SK-N-SH (cell line): Measurements from ENCODE around the gene SYNPO2. TPM values are rescaled to one million over a fixed set of nuclear protein-coding genes. Genes with fewer than 3 reads are reported as not detected.

Source experiments
- CTCF ChIA-PET: fragments of 300-600, 350-600 bp; formaldehyde crosslinking; extraction: SDS; loops from one replicate; lab custom pipeline; 2021; lab: Yijun Ruan, JAX
- POLR2A ChIA-PET: fragments of 350-600 bp; sonication (Branson Sonifier 250); formaldehyde crosslinking; extraction: SDS; loops from one replicate; lab custom pipeline; 2020; ENCODE audit warnings: antibody characterized with exemption, inconsistent platforms; lab: Yijun Ruan, JAX
- DNase-seq: peaks from one replicate; pipeline ENCODE4 v3.0.0; 2012
- H2AFZ ChIP-seq: fragments of 200-600 bp; sonication (generic); 2 replicates; pipeline ENCODE4 v1.8.1; 2016; ENCODE audit warnings: antibody characterized with exemption, mild to moderate bottlenecking, low read depth
- H3F3A ChIP-seq: fragments of 200-600 bp; sonication (generic); replicated peaks from 2 replicates; pipeline ENCODE3; 2016; ENCODE audit warnings: antibody characterized with exemption, mild to moderate bottlenecking; ENCODE audit not compliant: insufficient read depth
- H3K27ac ChIP-seq, 2 experiments: fragments of 200-500 bp in 1 of 2; fragments of 200-600 bp in 1 of 2; sonication (Bioruptor generic) in 1 of 2; sonication (generic), shearing (Covaris generic) in 1 of 2; 2 replicates each; pipeline versions ENCODE4 v1.5.1 to v1.6.1; 2014 to 2016; ENCODE audit warnings: low read depth in 2 of 2, inconsistent platforms in 1 of 2, low read length in 1 of 2, mild to moderate bottlenecking in 1 of 2, mixed read lengths in 1 of 2
- H3K27me3 ChIP-seq: fragments of 200-600 bp; sonication (generic), shearing (Covaris generic); 2 replicates; pipeline ENCODE4 v1.6.1; 2016; ENCODE audit warnings: mixed run types; ENCODE audit not compliant: insufficient read depth
- H3K36me3 ChIP-seq, 2 experiments: fragments of 200-500 bp in 1 of 2; fragments of 200-600 bp in 1 of 2; sonication (Bioruptor generic) in 1 of 2; sonication (generic) in 1 of 2; replicated peaks in 1 of 2; 2 replicates each; pipeline versions ENCODE3 to v1.5.1; 2014 to 2016; ENCODE audit warnings: low read length in 1 of 2, mild to moderate bottlenecking in 1 of 2; ENCODE audit not compliant: insufficient read depth in 2 of 2, control insufficient read depth in 1 of 2
- H3K4me1 ChIP-seq, 2 experiments: fragments of 200-500 bp in 1 of 2; fragments of 200-600 bp in 1 of 2; sonication (Bioruptor generic) in 1 of 2; sonication (generic), shearing (Covaris generic) in 1 of 2; 2 replicates each; pipeline versions ENCODE4 v1.5.1 to v1.6.1; 2014 to 2016; ENCODE audit warnings: low read depth in 1 of 2, low read length in 1 of 2, mixed run types in 1 of 2; ENCODE audit not compliant: insufficient read depth in 2 of 2, control insufficient read depth in 1 of 2
- H3K4me2 ChIP-seq: fragments of 200-600 bp; sonication (generic), shearing (Covaris generic); 2 replicates; pipeline ENCODE4 v1.6.1; 2017; ENCODE audit warnings: mixed run types
- H3K4me3 ChIP-seq, 2 experiments: fragments of 200-500 bp in 1 of 2; fragments of 200-600 bp in 1 of 2; sonication (Bioruptor generic) in 1 of 2; sonication (generic), shearing (Covaris generic) in 1 of 2; 2 replicates each; pipeline versions ENCODE4 v1.5.1 to v1.8.1; 2014 to 2016; ENCODE audit warnings: low read depth in 2 of 2, inconsistent platforms in 1 of 2, low read length in 1 of 2, mild to moderate bottlenecking in 1 of 2, mixed read lengths in 1 of 2, moderate library complexity in 1 of 2
- H3K79me2 ChIP-seq: fragments of 200-600 bp; sonication (generic); 2 replicates; pipeline ENCODE4 v1.8.1; 2017; ENCODE audit warnings: mild to moderate bottlenecking; ENCODE audit not compliant: insufficient read depth
- H3K9ac ChIP-seq: fragments of 200-600 bp; sonication (generic); 2 replicates; pipeline ENCODE4 v1.6.1; 2017; ENCODE audit warnings: mixed run types
- H3K9me2 ChIP-seq: fragments of 200-600 bp; sonication (generic); 2 replicates; pipeline ENCODE4 v1.6.1; 2017; ENCODE audit warnings: mixed run types
- H3K9me3 ChIP-seq: fragments of 200-600 bp; sonication (generic); 2 replicates; pipeline ENCODE4 v1.6.1; 2017; ENCODE audit warnings: mixed run types, mild to moderate bottlenecking, moderate library complexity
- H4K20me1 ChIP-seq: fragments of 200-600 bp; sonication (generic); 2 replicates; pipeline ENCODE4 v1.6.1; 2017; ENCODE audit warnings: mild to moderate bottlenecking, mixed run types; ENCODE audit not compliant: insufficient read depth
- CHD2 ChIP-seq: fragments of 150-350 bp; IDR thresholded peaks from 2 replicates; pipeline ENCODE4 v1.6.1; 2018; ENCODE audit warnings: low read length; ENCODE audit not compliant: partially characterized antibody
- EZH2phosphoT487 ChIP-seq: fragments of 200-600 bp; sonication (generic); IDR thresholded peaks from 2 replicates; pipeline ENCODE4 v1.6.1; 2017; ENCODE audit warnings: low read depth, mixed run types, mild to moderate bottlenecking, antibody characterized with exemption, moderate library complexity, borderline replicate concordance
- FOSL2 ChIP-seq: IDR thresholded peaks from 2 replicates; pipeline ENCODE4 v1.4.0; 2012; ENCODE audit warnings: low read depth, mild to moderate bottlenecking, moderate library complexity, borderline replicate concordance
- FOXJ3 ChIP-seq: sonication (generic); formaldehyde crosslinking; IDR thresholded peaks from 2 replicates; pipeline ENCODE4 v1.5.1; 2020; ENCODE audit warnings: mild to moderate bottlenecking, missing genetic modification reagents
- FOXM1 ChIP-seq: IDR thresholded peaks from 2 replicates; pipeline ENCODE4 v1.4.0; 2012; ENCODE audit warnings: low read depth, mild to moderate bottlenecking
- IRF3 ChIP-seq: fragments of 150-350 bp; IDR thresholded peaks from 2 replicates; pipeline ENCODE4 v1.6.1; 2016; ENCODE audit warnings: mild to moderate bottlenecking, low read depth, low read length
- MXI1 ChIP-seq: IDR thresholded peaks from 2 replicates; pipeline ENCODE4 v1.6.1; 2012; ENCODE audit warnings: mild to moderate bottlenecking, low read depth, low read length, improper control_type of control experiment
- NRF1 ChIP-seq: IDR thresholded peaks from 2 replicates; pipeline ENCODE4 v1.6.1; 2012; ENCODE audit warnings: low read depth, mild to moderate bottlenecking, low read length
- RCOR1 ChIP-seq: fragments of 150-350 bp; IDR thresholded peaks from 2 replicates; pipeline ENCODE4 v1.6.1; 2017; ENCODE audit warnings: antibody characterized with exemption, low read length
- RXRA ChIP-seq: IDR thresholded peaks from 2 replicates; pipeline ENCODE4 v1.4.0; 2012; ENCODE audit warnings: low read depth, mild to moderate bottlenecking, borderline replicate concordance
- SIN3A ChIP-seq: IDR thresholded peaks from 2 replicates; pipeline ENCODE4 v1.6.1; 2012; ENCODE audit warnings: low read depth, mild to moderate bottlenecking, low read length, moderate library complexity, borderline replicate concordance
- TAF1 ChIP-seq: IDR thresholded peaks from 2 replicates; pipeline ENCODE4 v1.6.1; 2012; ENCODE audit warnings: low read depth, mild to moderate bottlenecking, low read length, moderate library complexity, borderline replicate concordance
- TCF12 ChIP-seq: IDR thresholded peaks from 2 replicates; pipeline ENCODE4 v1.4.0; 2012
- TEAD4 ChIP-seq: IDR thresholded peaks from 2 replicates; pipeline ENCODE4 v1.4.0; 2012; ENCODE audit warnings: mild to moderate bottlenecking, borderline replicate concordance; ENCODE audit not compliant: insufficient read depth
- USF2 ChIP-seq: fragments of 150-350 bp; IDR thresholded peaks from 2 replicates; pipeline ENCODE4 v1.6.1; 2017; ENCODE audit warnings: antibody characterized with exemption, low read length, low read depth, borderline replicate concordance
- ZBTB33 ChIP-seq: IDR thresholded peaks from 2 replicates; pipeline ENCODE4 v1.4.0; 2012; ENCODE audit warnings: low read depth, borderline replicate concordance
- WGBS: methylation state at CpG from one replicate; pipeline ENCODE4 v1.1.6; 2017; ENCODE audit warnings: low lambda C conversion rate; 5-methylcytosine and 5-hydroxymethylcytosine counted together
- polyA plus RNA-seq, 3 experiments: library from polyadenylated mRNA; depleted of rRNA; stranded (reverse); fragments of >200 nt; gene quantifications; 2 replicates each; pipeline ENCODE4 v1.2.3, GENCODE V29; 2012
- TF ChIP-seq, protein P1 (sequence below): IDR thresholded peaks from 2 replicates; pipeline ENCODE4 v1.4.0; 2012; ENCODE audit warnings: low read depth, borderline replicate concordance
- TF ChIP-seq, protein P2 (sequence below): IDR thresholded peaks from 2 replicates; pipeline ENCODE4; 2012

Gene SYNPO2
- polyA plus RNA-seq, 1 of the 3 experiments (the other 2 are of a cell fraction) = 7.2 TPM

GRCh38 chr4:118866442-118866841 lies 22.2 kb upstream of the SYNPO2 start:
- H3K4me2 ChIP-seq = no peak overlapping the region
- CTCF ChIA-PET = interaction anchor here (0.6 to 3.4 kb wide), 8 partner anchors 9 to 149 kb away, joined by 3 to 46 read pairs (median 6); partner anchors contain the start of genes SEC24D and SYNPO2
- H3K36me3 ChIP-seq = no peaks in the 10 kb centered on the region
- TF ChIP-seq FOXJ3 (CRISPR knock-in tag) (no peak), MXI1 (no peak), FOXM1 (no peak), RXRA (no peak), SIN3A (no peak), TCF12 (no peak), ZBTB33 (no peak), TEAD4 (no peak), USF2 (no peak), NRF1 (no peak), FOSL2 (no peak), CHD2 (no peak), TAF1 (no peak), EZH2phosphoT487 (no peak), RCOR1 (no peak), IRF3 (no peak)
- TF ChIP-seq, protein P1, sequence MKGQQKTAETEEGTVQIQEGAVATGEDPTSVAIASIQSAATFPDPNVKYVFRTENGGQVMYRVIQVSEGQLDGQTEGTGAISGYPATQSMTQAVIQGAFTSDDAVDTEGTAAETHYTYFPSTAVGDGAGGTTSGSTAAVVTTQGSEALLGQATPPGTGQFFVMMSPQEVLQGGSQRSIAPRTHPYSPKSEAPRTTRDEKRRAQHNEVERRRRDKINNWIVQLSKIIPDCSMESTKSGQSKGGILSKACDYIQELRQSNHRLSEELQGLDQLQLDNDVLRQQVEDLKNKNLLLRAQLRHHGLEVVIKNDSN = no peak
- TF ChIP-seq, protein P2, sequence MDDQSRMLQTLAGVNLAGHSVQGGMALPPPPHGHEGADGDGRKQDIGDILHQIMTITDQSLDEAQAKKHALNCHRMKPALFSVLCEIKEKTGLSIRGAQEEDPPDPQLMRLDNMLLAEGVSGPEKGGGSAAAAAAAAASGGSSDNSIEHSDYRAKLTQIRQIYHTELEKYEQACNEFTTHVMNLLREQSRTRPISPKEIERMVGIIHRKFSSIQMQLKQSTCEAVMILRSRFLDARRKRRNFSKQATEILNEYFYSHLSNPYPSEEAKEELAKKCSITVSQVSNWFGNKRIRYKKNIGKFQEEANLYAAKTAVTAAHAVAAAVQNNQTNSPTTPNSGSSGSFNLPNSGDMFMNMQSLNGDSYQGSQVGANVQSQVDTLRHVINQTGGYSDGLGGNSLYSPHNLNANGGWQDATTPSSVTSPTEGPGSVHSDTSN = no peak
- no peak overlapping the region for H3K4me3 ChIP-seq
- H3K9me2 ChIP-seq = no peaks in the 10 kb centered on the region
- H3F3A ChIP-seq = peaks cover 26% of the 10 kb centered on the region
- WGBS = 73% methylated on average over 1 of the region's 1 CpG
- no peaks in the 10 kb centered on the region; the same call in 1 of the 2 replicates for H3K9me3 ChIP-seq
- H3K27ac ChIP-seq = peak overlapping the region in 1 of 2 experiments; percentile 69; a peak in 1 of 4 replicates
- H3K4me1 ChIP-seq = peaks cover 9 to 14% of the 10 kb centered on the region in 2 experiments; a peak in 3 of 4 replicates
- no peak for DNase-seq
- H4K20me1 ChIP-seq = no peaks in the 10 kb centered on the region
- no peaks in the 10 kb centered on the region for H3K79me2 ChIP-seq
- no peak overlapping the region for H3K9ac ChIP-seq
- POLR2A ChIA-PET = no interaction called here
- H3K27me3 ChIP-seq = no peaks in the 10 kb centered on the region
- H2AFZ ChIP-seq = no peak overlapping the region
